Stimulated activated CD4-positive, alpha-beta T cell treated with anti-CD3 and anti-CD28 coated beads, Interleukin-1b, Interleukin-23, amount 100 ng/mL, for 24 hours (primary cell): ENCODE measurements around the gene NRCAM.

Experiments
- DNase-seq, 4 experiments: peaks; one replicate each; pipeline ENCODE4 v3.0.0-alpha.2; 2020; ENCODE audit warnings: low read depth in 4 of 4, low spot score in 1 of 4

NRCAM gene

DNA sequence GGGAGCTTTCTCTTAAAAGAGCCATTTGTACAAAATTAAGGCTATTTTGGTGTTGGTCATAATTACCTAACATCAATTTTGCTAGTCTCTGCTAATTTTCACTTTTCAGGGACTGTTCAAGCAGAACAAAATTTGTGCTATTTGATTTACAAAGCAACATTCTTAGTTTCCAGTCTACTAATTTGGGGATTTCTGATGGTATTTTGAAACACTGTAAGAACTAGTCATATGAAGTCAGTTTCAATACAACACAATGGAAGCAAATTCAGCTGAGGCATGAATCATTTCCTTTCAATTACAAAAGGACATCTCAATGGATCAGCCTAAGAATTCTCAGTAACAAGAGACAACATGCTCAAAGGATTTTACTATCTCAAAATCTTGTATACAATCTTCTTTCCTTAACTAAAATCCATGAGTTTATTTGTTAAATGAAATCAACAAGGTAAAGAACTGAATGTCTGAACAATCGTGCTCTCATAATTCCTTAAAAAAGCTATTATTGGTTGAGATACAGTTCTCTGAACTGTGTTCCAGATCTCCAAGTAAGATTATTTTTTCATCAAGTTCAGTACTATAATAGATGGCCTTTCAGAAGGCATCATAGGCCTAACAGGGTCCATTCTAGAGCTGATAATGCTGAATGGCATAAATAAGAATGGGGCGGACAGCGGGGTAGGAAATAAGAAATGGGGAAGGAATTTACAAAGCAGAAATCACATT, 144.6 kb downstream of the NRCAM start:
- no peak for DNase-seq

DNA sequence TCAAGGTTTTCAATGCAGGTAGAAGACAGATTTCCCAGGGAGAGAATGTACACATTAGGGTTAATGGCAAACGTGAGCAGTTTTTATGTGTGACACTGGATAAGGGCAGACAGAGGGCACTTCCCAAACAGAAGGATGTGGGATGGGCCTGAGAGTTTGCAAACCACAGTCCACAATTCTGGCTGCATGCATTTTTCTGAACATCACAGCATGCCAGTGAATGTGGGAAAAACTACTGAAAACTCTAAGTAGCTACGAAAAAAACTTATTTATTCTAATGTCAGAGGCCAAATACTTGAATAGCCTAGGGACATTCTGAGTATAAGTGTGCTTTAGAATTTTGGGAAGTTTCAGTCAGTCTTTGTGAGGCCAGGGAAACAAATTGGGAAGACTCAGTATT, 145.9 kb downstream of the NRCAM start:
- DNase-seq: no peak

DNA sequence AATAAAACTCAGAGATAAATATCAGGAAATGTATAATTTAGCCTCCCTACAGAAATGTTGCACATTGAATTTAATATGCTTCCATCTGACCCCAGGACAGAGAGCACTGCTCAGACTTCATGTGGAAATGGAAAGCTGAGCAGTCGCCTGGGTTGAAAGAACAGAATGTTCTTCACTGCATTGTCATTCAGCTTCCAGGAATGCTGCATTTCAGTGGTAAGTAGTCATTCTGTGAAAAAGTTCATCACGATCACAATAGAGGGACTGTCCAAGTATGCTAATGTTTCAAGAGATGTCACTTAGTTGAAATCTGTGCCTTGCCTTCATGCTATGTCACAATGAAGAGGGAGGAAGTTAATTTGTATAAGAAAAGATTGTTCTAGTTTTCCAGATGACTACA, 147.3 kb downstream of the NRCAM start:
- DNase-seq: no peak

DNA sequence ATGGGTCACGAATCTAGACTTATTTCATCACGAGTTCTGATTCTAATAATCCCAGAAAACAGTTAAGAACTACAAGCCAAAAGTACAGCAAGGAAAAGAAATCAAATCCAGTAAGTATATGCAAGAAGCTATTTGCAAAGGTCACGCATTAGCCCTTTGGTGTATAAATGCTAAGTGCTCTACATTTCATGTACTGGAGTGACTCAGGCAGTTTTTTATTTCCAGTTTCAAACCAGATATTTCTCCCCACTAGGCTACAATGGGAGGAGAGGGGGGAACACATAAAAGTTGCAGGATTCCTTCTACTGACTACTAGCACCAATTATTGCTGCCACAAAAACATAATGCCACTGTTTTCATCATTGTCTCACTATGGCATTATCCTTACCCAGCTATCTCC, 148.0 kb downstream of the NRCAM start:
- DNase-seq: no peak

DNA sequence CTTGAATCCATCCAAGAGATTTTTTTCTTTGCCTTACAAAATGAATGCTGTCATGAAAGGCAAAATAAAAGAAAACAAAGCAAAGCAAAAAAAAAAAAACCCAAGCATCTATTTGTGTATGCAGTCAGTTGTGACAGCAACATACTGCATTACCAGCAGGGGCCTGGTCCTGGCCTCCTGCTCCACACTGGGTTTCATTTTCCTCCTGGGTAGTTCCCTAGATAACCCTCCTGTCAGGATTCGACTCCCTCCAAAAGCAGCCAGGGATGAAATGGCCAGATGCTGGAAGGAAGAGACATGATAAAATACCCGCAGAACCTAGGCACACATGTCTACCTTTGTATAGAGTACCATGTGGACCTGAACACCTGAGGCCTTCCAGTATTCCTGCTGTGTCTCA, 148.6 kb downstream of the NRCAM start:
- no peak for DNase-seq

DNA sequence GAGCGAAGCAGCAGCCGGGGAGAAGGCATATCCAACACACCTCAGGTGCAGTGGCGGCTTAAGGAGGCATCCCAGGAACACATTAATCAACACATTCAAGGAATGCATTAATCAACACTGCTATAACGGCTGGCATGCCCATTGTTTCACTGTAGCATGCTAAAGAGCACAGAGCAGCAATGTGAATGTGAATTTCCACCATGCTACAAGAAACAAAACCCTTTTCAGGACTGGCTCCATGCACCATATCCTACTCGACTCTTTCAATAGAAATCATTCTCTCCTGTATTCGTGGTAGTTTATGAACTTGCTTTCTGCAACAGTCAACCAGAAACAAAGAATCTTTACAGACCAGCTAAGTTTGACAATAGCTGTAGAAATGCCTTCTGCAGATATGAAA, 149.0 kb downstream of the NRCAM start:
- no peak for DNase-seq

DNA sequence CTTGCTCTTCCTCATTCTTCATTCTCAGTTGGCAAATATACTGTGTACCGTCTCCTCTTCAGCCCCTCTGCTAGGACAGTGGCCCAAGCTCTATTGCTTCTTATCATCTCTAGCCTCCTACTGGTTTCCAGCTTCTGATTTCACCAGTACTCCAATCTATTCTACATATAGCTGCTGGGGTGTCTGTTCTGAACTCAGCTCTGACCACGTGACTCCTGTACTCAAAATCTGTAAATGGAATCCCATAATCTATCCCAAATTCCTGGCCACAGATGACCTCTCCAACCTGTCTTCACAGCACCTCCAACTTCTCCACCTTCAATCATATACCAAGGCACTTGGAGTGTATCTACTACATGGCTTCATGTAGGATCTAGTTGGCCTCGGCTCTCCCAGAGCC, 152.9 kb downstream of the NRCAM start:
- no peak for DNase-seq

DNA sequence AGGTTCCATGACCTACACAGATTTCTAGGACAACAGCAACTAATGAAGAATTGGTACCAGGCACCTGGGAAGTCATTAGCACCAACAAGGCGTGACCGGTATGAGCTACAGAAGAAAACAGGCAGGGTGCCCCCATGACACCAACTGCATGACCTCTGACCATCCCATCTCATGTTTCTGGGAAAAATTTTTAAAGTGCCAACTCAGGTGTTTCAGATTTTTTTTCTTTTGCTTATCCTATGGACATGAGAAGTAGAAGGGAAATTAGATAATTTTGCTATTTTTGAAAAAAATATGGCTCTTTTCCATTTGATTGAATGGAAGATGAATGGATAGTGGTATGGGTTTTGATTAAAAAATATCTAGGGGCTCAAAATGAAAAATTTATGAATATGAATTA, 154.8 kb downstream of the NRCAM start:
- no peak for DNase-seq

DNA sequence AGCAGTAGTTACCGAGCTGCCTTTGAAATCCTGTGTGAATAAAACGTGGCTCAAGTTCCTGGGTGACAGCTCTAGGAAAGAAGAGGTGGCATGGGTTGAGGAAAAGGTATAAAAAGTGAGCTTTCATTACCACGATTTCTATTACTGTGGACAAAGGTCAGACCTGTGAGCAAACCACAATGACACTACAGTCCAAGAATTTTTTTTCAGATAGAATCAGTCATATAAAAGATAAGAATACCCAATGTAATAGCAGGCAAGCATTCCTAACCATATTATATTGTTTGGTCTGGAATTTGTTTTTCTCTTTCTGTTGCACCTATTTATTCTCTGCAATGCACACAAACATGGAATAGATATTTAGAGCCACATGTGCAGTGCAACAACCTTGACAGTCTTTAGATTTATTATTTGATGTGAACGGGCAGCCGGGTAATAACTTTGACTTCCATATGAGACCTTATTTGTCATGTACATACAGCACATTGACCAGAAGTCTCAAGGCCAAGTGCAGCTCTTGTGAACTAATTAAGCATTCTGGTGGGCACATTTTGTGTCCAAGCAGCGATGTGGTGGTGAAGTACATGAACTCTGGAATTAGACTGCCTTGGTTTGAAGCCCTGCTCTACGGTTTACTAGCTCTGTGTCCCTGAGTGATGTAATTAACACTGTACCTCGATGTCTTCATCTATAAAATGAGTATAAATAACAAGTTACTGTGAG, 156.8 kb downstream of the NRCAM start:
- DNase-seq: no peak

DNA sequence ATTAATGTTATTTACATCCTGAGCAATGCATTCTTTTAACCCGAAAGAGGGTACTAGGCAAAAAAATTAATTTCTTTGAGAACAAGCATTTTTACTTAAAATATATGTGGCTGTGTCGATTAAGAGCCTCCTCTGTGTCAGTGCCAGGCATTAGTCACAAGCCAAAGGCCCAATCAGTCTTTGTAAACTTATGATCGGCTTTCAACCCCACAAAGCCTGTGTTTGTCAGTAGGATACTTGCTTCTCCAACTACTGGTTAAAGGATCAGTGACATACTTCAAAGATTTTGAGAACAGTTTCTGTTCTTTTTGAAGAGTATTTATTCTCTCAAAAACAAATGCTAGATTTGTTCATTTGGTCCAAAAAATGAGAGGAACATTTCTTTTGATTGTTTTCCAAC, 159.3 kb downstream of the NRCAM start:
- DNase-seq: no peak

DNA sequence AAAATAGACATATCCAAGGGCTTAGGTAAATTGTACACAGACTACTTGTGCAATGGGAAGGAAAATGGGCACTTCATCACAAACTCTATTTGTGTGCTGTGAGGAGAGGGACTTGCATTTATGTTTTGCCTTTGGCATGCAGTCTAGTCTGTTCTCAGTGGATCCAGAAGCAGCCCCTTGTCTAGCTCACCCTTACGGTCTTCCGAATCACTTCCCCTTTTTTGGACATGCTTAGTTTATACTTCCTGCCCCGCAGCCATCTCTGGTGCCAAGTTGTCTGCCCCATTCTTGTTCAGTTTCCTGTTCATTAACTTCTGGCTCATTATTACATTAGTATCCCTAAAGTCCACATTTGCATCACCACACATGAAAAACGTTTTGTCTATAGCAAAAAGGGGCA, 161.6 kb downstream of the NRCAM start:
- DNase-seq: no peak

DNA sequence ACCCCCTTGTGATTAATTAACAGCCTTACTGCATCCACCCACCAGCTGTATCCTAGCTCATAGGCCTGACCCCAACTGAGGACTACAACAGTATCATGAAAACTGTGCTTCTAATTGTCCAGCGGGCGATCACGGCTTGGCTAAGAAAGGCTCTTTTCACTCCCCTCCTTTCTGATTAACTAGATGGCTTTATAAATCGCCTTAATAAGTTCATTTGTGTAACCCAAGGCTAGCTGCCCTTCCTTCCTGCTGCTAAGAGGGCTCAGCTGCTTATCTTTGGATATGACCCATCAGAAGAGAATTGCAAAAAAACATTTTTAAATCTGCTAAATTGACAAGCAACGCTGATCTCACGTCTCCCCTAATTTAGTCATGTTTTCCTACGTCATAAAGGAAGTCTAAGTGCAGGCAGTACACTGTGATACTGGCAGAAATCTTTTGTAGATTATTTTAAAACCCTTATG, 163.1 kb downstream of the NRCAM start:
- DNase-seq: no peak

DNA sequence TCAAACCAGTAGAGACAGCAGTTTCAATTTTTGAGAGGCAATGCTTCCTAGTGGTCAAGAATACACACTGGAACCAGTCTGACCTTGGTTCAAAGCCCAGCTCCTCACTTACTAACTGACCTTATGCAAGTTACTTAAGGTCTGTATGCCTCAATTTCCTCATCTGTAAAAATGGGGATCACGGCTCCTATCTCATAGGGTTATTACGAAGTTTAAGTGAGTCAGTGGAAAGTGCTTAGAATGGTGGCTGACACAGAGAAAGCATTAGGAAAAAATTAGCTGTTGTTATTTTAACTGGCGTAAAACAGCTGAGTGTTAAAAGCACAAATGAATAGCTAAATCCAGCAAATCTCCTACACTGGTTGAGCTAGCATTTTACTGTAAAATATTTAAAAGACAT, 163.7 kb downstream of the NRCAM start:
- no peak for DNase-seq

DNA sequence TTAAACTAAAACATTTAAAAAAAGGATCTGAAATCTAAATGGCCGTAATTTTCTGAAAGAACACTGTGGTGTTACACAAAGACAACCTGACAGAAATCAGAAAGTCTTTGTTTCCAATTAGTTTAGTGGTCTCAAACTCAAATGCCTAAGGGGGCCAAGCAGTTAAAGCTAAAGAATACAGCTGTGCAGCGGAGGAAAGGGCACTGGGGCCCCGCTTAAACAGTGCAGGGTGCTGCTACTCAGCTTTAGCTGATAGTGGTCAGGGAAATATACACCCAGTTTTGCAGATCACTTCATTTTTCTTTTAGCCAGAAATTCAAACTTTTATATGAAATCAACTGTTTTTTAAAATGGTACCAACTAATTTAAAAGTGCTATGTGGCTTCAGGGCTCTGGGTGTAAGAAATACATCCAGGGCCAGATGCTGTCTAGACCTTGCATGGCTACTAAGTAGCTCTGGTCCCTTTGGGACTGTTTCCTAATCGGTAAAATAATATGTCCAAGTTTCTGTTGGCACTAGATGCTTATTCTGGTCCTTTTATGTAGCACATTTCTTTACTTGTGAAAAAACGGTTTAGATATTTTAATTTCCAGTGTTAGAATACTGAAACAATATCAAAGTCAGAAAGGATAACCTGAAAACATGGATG, 164.3 kb downstream of the NRCAM start:
- no peak for DNase-seq

DNA sequence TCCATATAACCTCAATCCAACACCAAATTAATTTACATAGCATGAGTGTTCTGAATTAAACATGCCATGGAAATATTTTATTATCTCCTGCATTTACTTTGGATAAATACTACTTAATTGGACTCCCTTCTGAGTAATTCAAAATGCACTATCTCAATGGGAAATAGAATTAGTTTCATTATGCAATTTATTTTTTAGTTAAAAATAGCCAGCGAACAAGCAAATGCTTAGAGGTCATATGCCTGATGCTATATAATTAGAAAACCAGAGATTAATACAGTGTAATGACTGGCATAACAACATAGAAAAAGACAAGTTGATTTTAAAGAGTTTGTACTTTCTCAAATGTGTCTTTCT, 165.1 kb downstream of the NRCAM start:
- DNase-seq: no peak

DNA sequence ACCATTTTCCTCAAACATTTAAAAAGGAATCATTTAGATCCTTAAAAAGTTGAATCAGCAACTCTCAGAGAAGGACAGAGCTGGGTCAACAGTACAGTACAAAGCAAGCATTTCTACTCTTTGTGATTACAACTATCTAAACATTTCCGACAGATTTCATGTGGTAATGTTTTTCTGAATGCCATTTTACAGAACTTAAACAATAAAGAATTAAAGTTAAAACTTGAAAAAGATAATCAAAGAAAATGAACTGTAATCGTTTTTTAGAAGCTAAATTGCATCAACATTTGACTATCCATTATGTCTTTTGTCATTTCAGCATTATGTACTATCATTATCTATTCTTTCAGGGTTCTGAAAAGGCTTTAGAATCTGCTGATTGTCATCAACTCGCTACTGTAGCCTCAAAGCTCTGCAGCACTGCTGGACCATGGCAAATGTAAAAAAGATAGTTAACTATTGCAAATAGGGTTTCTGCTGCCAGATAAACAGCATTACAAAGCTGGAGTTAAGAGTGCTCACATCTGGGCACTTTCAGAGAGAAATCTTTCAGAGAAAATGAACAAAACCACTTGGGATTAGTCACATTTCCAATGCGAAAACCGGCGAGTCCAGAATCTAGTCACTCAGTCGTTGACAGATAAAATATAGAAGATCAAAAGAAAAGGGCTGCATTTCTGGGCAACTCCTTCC, 165.6 kb downstream of the NRCAM start:
- DNase-seq: no peak

DNA sequence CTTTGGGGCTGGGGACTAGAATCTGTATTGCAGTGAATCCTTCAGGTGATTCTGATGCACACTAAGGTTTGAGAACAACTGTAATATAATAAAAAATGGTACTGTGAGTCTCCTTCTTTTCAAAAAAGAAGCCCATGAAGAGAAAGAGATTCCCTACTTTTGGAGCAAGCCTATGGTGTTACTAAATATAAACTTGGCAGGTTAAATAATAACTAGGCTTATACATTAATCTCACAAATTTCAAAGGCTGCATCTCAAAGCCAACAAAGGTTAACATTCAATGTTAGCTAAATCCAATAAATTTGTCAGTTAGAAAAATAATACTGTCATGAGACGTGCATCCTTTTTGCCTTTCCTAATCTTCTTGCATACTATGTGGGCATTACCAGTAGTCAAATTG, 166.4 kb downstream of the NRCAM start:
- no peak for DNase-seq

DNA sequence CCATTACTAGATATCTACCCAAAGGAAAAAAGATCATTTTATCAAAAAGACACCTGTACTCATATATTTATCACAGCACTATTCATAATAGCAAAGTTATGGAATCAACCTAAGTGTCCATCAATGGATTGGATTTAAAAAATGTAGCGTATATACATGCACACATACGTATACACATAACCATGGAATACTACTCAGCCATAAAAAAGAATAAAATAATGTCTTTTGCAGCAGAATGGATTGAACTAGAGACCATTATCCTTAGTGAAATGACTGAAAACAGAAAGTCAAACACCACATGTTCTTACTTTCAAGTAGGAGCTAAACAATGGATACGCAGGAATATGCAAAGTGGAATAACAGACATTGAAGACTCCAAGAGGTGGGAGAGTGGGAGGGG, 168.4 kb downstream of the NRCAM start:
- no peak for DNase-seq

DNA sequence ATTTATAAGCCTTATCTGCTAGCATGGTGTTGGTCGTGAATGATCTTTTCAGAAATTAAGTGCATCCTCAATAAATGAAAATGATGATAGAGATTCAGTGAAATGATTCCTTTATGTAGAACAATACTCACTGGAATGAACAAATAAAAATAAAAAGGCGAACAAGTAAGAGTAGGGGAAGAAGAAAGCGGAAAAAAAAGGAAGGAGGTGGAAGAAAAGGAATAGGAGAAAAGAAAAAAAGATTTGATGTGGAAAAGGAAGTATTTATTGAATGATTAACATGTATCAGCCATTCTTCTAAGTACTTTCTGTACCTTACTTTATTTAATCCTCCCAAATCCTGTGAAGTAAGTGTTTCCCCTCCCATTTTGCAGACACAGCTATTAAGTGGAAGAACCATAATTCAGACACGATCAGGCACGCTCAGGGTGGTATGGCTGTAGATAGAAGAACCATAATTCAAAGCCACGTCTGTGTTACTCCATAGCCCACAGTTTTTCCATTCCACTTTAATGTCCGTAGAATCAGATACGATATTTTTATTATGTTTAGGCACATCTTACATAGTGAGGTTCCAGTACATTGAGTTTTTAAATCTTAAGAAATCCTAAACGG, 169.8 kb downstream of the NRCAM start:
- no peak for DNase-seq

DNA sequence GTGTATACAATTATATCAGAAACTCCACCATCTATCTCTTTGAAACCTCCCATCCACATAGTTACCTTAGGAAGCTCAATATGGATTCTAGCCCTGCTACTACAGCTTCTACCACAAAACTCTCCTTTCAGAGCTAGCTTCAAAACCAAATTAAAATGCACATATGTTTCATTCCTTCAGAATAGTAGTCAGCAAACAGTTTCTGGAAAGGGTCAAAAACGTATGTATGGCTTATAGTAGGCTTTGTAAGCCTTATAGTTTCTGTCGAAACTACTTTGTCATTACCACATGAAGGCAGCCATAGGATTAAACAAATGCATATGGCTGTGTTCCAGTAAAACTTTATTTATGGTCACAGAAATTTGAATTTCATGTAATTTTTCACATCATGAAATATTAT, 170.5 kb downstream of the NRCAM start:
- no peak for DNase-seq

DNA sequence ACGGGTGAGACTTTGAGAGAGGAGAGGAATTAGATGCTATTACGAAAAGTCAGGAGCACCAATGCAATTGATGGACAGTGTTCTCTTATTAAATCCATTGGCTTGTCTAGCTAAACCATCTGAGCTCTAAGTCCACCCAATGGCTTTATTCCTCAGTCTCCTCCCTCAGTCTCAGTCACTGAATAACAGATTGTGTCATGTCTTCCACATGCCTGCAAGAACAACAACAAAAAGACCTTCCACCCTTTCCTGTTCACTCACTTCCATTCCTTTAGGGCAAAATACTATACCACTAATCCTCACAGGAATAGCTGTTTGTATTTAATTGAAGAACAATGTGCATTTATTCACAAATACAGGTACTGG, 171.2 kb downstream of the NRCAM start:
- DNase-seq: no peak
